Body of pancreas (tissue), 4 donors: ENCODE measurements around the gene CFB. TPM values are rescaled to one million over a fixed set of nuclear protein-coding genes. Genes with fewer than 3 reads are reported as not detected.
"Not testable (repeated sequence)": the region's sequence is repeated elsewhere in the genome, so short reads cannot be mapped to it uniquely, and the experiment has no call there.

Experiments
- ATAC-seq: fragments of 150-250 bp; one replicate; pipeline ENCODE4 v1.9.1; 2016
- DNase-seq, 4 donors: peaks; one replicate each; pipeline ENCODE4 v3.0.0-alpha.2; 2019
- H3K27ac ChIP-seq, 4 donors: fragments of 200-600 bp; sonication (generic); 1 replicate in 3 of 4; 2 replicates in 1 of 4; pipeline versions ENCODE4 v1.5.1 to v1.6.1; 2016 to 2019; ENCODE audit warnings: mild to moderate bottlenecking in 1 of 4, mixed read lengths in 1 of 4, moderate library complexity in 1 of 4
- H3K27me3 ChIP-seq, 2 donors: fragments of 200-600 bp; sonication (generic); one replicate each; pipeline ENCODE4 v1.6.0; 2016; ENCODE audit warnings: mild to moderate bottlenecking in 1 of 2
- H3K36me3 ChIP-seq, 2 donors: fragments of 200-600 bp; sonication (generic); replicated peaks in 1 of 2; 2 replicates each; pipeline ENCODE4 v1.5.1; 2016; ENCODE audit warnings: low read depth in 2 of 2; ENCODE audit not compliant: insufficient read depth in 1 of 2
- H3K4me1 ChIP-seq: fragments of 200-600 bp; sonication (generic); one replicate; pipeline ENCODE4 v1.6.0; 2016
- H3K4me3 ChIP-seq, 2 donors: fragments of 200-600 bp; sonication (generic); 1 replicate in 1 of 2; 2 replicates in 1 of 2; pipeline ENCODE4 v1.5.1; 2016 to 2019
- H3K9me3 ChIP-seq, 3 donors: fragments of 200-600 bp; sonication (generic); 1 replicate in 2 of 3; 2 replicates in 1 of 3; pipeline ENCODE4 v1.5.1; 2016
- POLR2A ChIP-seq, 3 donors: fragments of 450-650 bp; IDR thresholded peaks; one replicate each; pipeline ENCODE4 v1.6.1; 2016; ENCODE audit warnings: antibody characterized with exemption in 3 of 3, mild to moderate bottlenecking in 2 of 3
- WGBS, 2 donors: methylation state at CpG; one replicate each; pipeline ENCODE4 v1.1.5; 2017; 5-methylcytosine and 5-hydroxymethylcytosine counted together
- intact Hi-C: fragments of 100-400 bp; cut with DNase I; formaldehyde crosslinking; loops from one replicate; pipeline ENCODE4 v1.15.1; 2023
- total RNA-seq, 2 donors: library from RNA; depleted of rRNA; stranded (reverse); fragments of >200 nt; gene quantifications; one replicate each; pipeline ENCODE4 v1.1.0, GENCODE V29; 2016
- TF ChIP-seq, protein P1 (sequence below), 7 experiments: fragments of 450-650 bp in 4 of 7; fragments of 200-600 bp in 3 of 7; sonication (generic) in 3 of 7; IDR thresholded peaks; one replicate each; pipeline ENCODE4 v1.5.1; 2016 to 2019; ENCODE audit warnings: antibody characterized with exemption in 7 of 7

The CFB gene
- total RNA-seq, 2 donors from 2014 or later: 21.0 to 33.9 TPM

DNA sequence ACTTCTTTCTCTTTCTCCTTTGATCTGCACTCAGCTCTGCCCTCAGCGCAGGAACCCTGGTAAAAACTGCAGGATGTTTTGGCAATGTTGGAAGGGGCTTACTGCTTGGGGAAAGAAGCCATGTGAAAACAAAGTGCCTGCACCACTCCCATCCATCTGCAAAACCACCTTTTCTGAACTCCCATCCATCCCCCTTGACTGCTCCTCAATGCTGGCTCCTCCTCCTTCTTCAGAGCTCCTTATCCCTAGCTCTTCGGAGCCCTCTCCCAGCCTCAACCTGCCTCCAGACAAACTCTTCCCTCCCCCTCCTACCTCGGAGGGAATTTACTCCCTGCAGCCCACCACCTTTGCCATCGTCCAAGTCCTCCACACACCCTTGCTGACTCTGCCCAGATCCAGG lies 39.8 kb upstream of the CFB start:
- no peak for DNase-seq
- H3K4me3 ChIP-seq: no peak overlapping the region
- TF ChIP-seq POLR2A (IDR thresholded peaks at IDR 0.05): no peak
- TF ChIP-seq, protein P1, sequence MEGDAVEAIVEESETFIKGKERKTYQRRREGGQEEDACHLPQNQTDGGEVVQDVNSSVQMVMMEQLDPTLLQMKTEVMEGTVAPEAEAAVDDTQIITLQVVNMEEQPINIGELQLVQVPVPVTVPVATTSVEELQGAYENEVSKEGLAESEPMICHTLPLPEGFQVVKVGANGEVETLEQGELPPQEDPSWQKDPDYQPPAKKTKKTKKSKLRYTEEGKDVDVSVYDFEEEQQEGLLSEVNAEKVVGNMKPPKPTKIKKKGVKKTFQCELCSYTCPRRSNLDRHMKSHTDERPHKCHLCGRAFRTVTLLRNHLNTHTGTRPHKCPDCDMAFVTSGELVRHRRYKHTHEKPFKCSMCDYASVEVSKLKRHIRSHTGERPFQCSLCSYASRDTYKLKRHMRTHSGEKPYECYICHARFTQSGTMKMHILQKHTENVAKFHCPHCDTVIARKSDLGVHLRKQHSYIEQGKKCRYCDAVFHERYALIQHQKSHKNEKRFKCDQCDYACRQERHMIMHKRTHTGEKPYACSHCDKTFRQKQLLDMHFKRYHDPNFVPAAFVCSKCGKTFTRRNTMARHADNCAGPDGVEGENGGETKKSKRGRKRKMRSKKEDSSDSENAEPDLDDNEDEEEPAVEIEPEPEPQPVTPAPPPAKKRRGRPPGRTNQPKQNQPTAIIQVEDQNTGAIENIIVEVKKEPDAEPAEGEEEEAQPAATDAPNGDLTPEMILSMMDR (IDR thresholded peaks at IDR 0.05): no peak
- no peak for ATAC-seq
- H3K27ac ChIP-seq: no peak overlapping the region
- H3K9me3 ChIP-seq: no peaks in the 10 kb centered on the region
- no peaks in the 10 kb centered on the region for H3K27me3 ChIP-seq
- no peaks in the 10 kb centered on the region for H3K36me3 ChIP-seq
- peaks cover 13% of the 10 kb centered on the region for H3K4me1 ChIP-seq
- 30 to 34% methylated on average over 4 of the region's 4 CpGs for WGBS, 2 donors
- intact Hi-C loops: no loop called here

DNA sequence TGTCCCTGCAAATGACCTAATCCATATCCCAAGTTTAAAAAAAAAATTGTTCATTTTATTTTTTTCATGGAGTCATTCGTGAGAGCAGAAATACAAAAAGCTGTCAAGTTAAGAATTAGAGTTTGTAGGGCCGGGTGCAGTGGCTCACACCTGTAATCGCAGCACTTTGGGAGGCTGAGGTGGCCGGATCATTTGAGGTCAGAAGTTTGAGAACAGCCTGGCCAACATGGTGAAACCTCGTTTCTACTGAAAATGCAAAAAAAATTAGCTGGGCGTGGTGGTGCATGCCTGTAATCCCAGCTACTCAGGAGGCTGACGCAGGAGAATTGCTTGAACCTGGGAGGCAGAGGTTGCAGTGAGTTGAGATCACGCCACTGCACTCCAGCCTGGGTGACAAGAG lies 39.2 kb upstream of the CFB start:
- H3K27me3 ChIP-seq, H3K27ac ChIP-seq, H3K9me3 ChIP-seq, H3K36me3 ChIP-seq, DNase-seq, ATAC-seq, H3K4me3 ChIP-seq, H3K4me1 ChIP-seq, intact Hi-C loops: not testable (repeated sequence)
- WGBS, 2 donors: 66 to 68% methylated on average over 8 of the region's 8 CpGs

DNA sequence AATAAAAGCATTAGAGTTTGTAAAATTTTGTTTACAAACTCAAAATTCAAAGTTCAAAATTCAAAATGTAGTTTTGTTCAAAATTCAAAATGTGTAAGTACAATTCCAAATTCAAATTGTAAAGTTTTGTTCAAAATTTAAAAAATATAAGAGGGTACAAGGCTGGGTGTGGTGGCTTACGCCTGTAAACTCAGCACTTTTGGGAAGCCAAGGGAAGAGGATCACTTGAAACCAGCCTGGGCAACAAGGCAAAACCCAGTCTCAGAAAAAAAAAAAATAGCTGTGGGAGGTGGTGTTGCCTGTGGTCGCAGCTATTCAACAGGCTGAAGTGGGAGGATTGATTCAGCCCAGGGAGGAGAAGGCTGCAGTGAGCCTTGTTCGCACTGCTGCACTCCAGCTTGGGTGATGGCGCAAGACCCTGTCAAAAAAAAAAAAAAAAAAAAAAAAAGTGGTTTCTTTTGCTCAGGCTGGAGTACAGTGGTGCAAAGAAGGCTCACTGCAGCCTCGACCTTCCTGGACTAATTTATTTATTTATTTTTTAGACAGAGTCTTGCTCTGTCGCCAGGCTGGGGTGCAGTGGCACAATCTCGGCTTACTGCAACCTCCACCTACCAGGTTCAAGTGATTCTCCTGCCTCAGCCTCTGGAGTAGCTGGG lies 38.6 kb upstream of the CFB start:
- 35 to 40% methylated on average over 7 of the region's 7 CpGs for WGBS, 2 donors

DNA sequence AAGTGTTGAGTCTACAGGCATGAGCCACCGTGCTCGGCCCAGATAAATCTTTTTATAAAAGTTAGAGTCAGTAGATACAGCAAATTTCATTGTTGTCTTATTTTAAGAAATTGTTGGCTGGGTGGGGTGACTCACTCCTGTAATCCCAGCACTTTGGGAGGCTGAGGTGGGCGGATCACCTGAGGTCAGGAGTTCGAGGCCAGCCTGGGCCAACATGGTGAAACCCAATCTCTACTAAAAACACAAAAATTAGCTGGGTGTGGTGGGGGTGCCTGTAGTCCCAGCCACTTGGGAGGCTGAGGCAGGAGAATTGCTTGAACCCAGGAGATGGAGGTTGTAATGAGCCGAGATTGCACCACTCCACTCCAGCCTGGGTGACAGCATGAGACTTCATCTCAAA lies 37.6 kb upstream of the CFB start:
- DNase-seq, H3K4me3 ChIP-seq, H3K4me1 ChIP-seq, H3K9me3 ChIP-seq, intact Hi-C loops, H3K27ac ChIP-seq, H3K36me3 ChIP-seq, ATAC-seq, H3K27me3 ChIP-seq: not testable (repeated sequence)
- 80% methylated on average over 5 of the region's 5 CpGs for WGBS, 2 donors

More for the DNA sequence above, 38.6 kb upstream of the CFB start:
- Histone ChIP-seq H3K4me1 (peaks cover 9% of the 10 kb centered on the region), H3K9me3 (no peaks in the 10 kb centered on the region), H3K27ac (no peak overlapping the region), H3K36me3 (no peaks in the 10 kb centered on the region), H3K27me3 (no peaks in the 10 kb centered on the region), H3K4me3 (no peak overlapping the region)
- ATAC-seq (no peak), DNase-seq (peak in 1 of 4 donors; percentile 24)
- TF ChIP-seq, protein P1 (IDR thresholded peaks at IDR 0.05): no peak
- TF ChIP-seq POLR2A (IDR thresholded peaks at IDR 0.05): no peak
- intact Hi-C loops: no loop called here

DNA sequence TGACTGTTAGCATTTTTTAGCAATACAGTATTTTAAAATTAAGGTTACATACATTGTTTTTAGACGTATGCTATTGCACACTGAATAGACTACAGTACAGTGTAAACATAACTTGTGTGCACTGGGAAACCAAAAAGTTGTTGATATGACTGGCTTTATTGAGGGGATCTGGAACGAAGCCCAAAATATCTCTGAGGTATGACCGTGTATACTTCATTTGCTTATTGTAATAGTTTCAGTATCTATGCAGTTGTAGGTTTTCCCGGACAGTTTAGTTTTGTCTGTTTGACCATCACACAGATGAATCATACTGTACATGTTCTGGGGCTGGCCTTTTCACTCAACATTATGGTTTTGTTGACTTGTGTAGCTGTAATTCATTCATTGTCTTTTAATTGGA lies 37.1 kb upstream of the CFB start:
- 22 to 24% methylated on average over 4 of the region's 4 CpGs for WGBS, 2 donors
- ATAC-seq: no peak

DNA sequence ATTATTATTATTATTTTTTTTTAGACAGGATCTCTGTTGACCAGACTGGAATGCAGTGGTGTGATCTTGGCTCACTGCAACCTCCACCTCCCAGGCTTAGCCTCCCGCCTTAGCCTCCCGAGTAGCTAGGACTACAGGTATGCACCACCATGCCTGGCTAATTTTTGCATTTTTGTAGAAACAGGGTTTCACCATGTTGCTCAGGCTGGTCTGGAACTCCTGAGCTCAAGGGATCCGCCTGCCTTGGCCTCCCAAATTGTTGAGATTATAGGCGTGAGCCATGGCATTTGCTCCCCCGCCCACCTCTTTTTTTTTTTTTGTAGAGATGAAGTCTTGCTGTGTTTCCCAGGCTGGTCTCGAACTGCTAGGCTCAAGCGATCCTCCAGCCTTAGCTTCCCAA lies 36.6 kb upstream of the CFB start:
- H3K9me3 ChIP-seq, intact Hi-C loops, H3K36me3 ChIP-seq, ATAC-seq, H3K4me3 ChIP-seq, H3K4me1 ChIP-seq, H3K27ac ChIP-seq, H3K27me3 ChIP-seq, DNase-seq: not testable (repeated sequence)
- 68 to 76% methylated on average over 7 of the region's 7 CpGs for WGBS, 2 donors

More for the DNA sequence above, 37.1 kb upstream of the CFB start:
- no peaks in the 10 kb centered on the region for H3K4me1 ChIP-seq
- intact Hi-C loops: no loop called here
- no peaks in the 10 kb centered on the region for H3K9me3 ChIP-seq
- no peak overlapping the region for H3K27ac ChIP-seq
- H3K4me3 ChIP-seq: no peak overlapping the region
- TF ChIP-seq, protein P1 (IDR thresholded peaks at IDR 0.05): no peak
- TF ChIP-seq POLR2A (IDR thresholded peaks at IDR 0.05): no peak
- no peak for DNase-seq
- no peaks in the 10 kb centered on the region for H3K27me3 ChIP-seq
- no peaks in the 10 kb centered on the region for H3K36me3 ChIP-seq
